ENCODE measurements around the gene AHDC1. TPM values are rescaled to one million over a fixed set of nuclear protein-coding genes. Genes with fewer than 3 reads are reported as not detected.

AHDC1 gene
- total and polyA plus RNA-seq, 7 donors, result 1.8 to 34.1 (median 12.1) TPM

- Histone ChIP-seq H3K9me3 (no peaks in the 10 kb centered on the region), H3K4me3 (peak overlapping the region; percentile 67 to 99 (median 96)), H3K27me3 (no peaks in the 10 kb centered on the region), H3K27ac (peak overlapping the region; percentile 92 to 100 (median 97)), H3K4me1 (peaks cover 0 to 67% (median 57%) of the 10 kb centered on the region in 4 donors), H3K36me3 (no peaks in the 10 kb centered on the region)
- 1 to 2% methylated on average over 53 of the region's 54 CpGs for WGBS, 2 donors
- TF ChIP-seq EP300 (IDR thresholded peaks at IDR 0.05), result no peak
- TF ChIP-seq, protein P1, sequence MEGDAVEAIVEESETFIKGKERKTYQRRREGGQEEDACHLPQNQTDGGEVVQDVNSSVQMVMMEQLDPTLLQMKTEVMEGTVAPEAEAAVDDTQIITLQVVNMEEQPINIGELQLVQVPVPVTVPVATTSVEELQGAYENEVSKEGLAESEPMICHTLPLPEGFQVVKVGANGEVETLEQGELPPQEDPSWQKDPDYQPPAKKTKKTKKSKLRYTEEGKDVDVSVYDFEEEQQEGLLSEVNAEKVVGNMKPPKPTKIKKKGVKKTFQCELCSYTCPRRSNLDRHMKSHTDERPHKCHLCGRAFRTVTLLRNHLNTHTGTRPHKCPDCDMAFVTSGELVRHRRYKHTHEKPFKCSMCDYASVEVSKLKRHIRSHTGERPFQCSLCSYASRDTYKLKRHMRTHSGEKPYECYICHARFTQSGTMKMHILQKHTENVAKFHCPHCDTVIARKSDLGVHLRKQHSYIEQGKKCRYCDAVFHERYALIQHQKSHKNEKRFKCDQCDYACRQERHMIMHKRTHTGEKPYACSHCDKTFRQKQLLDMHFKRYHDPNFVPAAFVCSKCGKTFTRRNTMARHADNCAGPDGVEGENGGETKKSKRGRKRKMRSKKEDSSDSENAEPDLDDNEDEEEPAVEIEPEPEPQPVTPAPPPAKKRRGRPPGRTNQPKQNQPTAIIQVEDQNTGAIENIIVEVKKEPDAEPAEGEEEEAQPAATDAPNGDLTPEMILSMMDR (IDR thresholded peaks at IDR 0.05), result no peak
- TF ChIP-seq POLR2AphosphoS5 (IDR thresholded peaks at IDR 0.05), result peak in 2 of 4 donors; percentile 28 to 52
- TF ChIP-seq POLR2A (IDR thresholded peaks at IDR 0.05), result no peak
- peak; percentile 88 for DNase-seq
- intact Hi-C loops (cut with DNase I), result loop anchor here (1.0 to 10.0 kb wide), 2 partner anchors 112 to 278 kb away; partner anchors contain the start of genes TMEM222 and WASF2
Measured at GRCh38 chr1:27602462-27603308, 1.3 kb downstream of the AHDC1 start.

DNA sequence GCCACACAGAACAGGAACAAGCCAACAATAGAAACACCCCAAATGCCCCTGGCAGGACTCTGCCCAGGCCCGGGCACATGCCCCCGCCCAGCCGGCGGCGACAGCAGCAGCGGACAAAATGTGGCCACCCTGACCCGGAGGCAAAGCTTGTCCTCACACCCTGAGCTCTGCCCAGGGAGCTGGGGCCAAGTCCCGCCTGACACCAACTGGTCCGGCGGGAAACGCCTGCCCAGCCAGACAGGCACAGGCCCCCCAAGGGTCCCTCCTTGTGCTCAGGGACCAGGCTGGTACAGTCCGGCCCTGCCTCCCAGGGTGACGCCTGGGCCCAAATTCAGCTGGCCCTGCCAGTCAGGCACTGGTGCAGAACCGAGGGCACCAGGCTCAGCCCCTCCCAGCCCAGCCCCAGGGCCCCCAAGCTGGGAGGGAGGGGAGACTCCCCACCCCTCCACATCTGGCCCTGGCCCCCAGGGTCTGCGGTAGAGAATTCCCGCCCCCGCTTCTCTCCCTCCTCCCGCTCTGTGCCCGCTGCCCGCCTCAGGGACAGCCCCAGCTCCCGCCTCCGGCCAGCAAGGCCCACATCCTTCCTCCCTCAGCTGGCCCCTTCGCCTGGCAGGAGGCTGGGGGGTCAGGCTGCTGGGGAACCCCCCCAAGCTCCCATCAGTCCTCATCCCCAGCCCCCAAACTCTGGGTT is 2.0 kb downstream of the AHDC1 start:
- Histone ChIP-seq H3K4me3 (peak overlapping the region; percentile 67 to 99 (median 96)), H3K27ac (peak overlapping the region; percentile 92 to 100 (median 97)), H3K27me3 (no peaks in the 10 kb centered on the region), H3K9me3 (no peaks in the 10 kb centered on the region), H3K4me1 (peaks cover 0 to 74% (median 65%) of the 10 kb centered on the region in 4 donors), H3K36me3 (no peaks in the 10 kb centered on the region)
- 12 to 13% methylated on average over 23 of the region's 23 CpGs for WGBS, 2 donors
- intact Hi-C loops (cut with DNase I), result loop anchor here (2.0 to 10.0 kb wide), 2 partner anchors 35 to 277 kb away; partner anchors contain the start of gene TMEM222
- TF ChIP-seq, protein P1 (IDR thresholded peaks at IDR 0.05), result no peak
- TF ChIP-seq POLR2AphosphoS5 (IDR thresholded peaks at IDR 0.05), result peak in 1 of 4 donors; percentile 14
- no peak for TF ChIP-seq EP300 (IDR thresholded peaks at IDR 0.05)
- DNase-seq, result no peak

DNA sequence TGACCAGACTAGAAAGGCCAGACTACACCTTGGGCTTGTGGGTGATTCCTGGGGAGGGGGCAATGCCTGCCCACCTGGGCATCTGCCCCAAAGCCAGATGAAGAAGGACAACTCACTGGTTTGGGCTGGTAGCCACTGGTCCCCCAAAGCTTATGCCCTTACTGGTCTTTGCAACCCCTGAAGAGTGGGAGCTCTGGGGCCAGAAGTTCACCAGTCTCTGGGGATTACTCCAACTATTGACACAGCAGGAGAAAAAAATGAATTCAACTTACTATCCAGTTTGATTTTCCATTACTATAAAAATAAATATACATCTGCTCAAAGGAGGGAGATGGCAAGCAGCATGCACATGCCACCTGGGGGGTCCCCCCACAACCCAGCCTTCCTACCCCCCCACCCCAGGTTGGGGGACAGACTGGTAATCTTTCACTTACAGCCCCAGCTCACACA is 2.6 kb downstream of the AHDC1 start:
- intact Hi-C loops (cut with DNase I), result loop anchor here (2.0 to 10.0 kb wide), 2 partner anchors 35 to 277 kb away; partner anchors contain the start of gene TMEM222
- TF ChIP-seq EP300 (IDR thresholded peaks at IDR 0.05) (no peak), POLR2A (IDR thresholded peaks at IDR 0.05) (no peak)
- TF ChIP-seq, protein P1 (IDR thresholded peaks at IDR 0.05), result no peak
- Histone ChIP-seq H3K36me3 (no peaks in the 10 kb centered on the region), H3K4me3 (peak overlapping the region; percentile 67 to 99 (median 96)), H3K4me1 (peaks cover 0 to 77% (median 68%) of the 10 kb centered on the region in 4 donors), H3K27ac (peak overlapping the region; percentile 92 to 100 (median 97)), H3K27me3 (no peaks in the 10 kb centered on the region), H3K9me3 (no peaks in the 10 kb centered on the region)
- no peak for DNase-seq

GRCh38 chr1:27600498-27601175 is 3.3 kb downstream of the AHDC1 start:
- Histone ChIP-seq H3K9me3 (no peaks in the 10 kb centered on the region), H3K36me3 (no peaks in the 10 kb centered on the region), H3K27me3 (no peaks in the 10 kb centered on the region), H3K27ac (peak overlapping the region; percentile 92 to 100 (median 97)), H3K4me3 (no peak overlapping the region), H3K4me1 (peaks cover 0 to 78% (median 70%) of the 10 kb centered on the region in 4 donors)
- TF ChIP-seq POLR2AphosphoS5 (IDR thresholded peaks at IDR 0.05) (no peak), POLR2A (IDR thresholded peaks at IDR 0.05) (no peak), EP300 (IDR thresholded peaks at IDR 0.05) (no peak)
- TF ChIP-seq, protein P1 (IDR thresholded peaks at IDR 0.05), result no peak
- DNase-seq, result no peak
- intact Hi-C loops (cut with DNase I), result loop anchor here (2.0 to 10.0 kb wide), 2 partner anchors 34 to 276 kb away; partner anchors contain the start of gene TMEM222
- whole genome bisulfite sequencing, 2 donors, result 69 to 75% methylated on average over 3 of the region's 3 CpGs

Data from sigmoid colon (tissue), 7 donors.